B cell (primary cell): Measurements from ENCODE around the gene OR5C1.

ENCODE experiments used
- EZH2 ChIP-seq: IDR thresholded peaks from 2 replicates; pipeline ENCODE4 v1.6.1; 2012; ENCODE audit warnings: borderline replicate concordance, low read depth, mild to moderate bottlenecking, moderate library complexity, low read length; ENCODE audit not compliant: insufficient read depth, poor library complexity, severe bottlenecking
- TF ChIP-seq, protein P1 (sequence below): fragments of 200-600 bp; IDR thresholded peaks from one replicate; pipeline ENCODE4 v1.8.0; 2022; ENCODE audit warnings: antibody characterized with exemption, mild to moderate bottlenecking

GRCh38 chr9:122835313-122835731 lies 46.6 kb downstream of the OR5C1 start:
- TF ChIP-seq, protein P1, sequence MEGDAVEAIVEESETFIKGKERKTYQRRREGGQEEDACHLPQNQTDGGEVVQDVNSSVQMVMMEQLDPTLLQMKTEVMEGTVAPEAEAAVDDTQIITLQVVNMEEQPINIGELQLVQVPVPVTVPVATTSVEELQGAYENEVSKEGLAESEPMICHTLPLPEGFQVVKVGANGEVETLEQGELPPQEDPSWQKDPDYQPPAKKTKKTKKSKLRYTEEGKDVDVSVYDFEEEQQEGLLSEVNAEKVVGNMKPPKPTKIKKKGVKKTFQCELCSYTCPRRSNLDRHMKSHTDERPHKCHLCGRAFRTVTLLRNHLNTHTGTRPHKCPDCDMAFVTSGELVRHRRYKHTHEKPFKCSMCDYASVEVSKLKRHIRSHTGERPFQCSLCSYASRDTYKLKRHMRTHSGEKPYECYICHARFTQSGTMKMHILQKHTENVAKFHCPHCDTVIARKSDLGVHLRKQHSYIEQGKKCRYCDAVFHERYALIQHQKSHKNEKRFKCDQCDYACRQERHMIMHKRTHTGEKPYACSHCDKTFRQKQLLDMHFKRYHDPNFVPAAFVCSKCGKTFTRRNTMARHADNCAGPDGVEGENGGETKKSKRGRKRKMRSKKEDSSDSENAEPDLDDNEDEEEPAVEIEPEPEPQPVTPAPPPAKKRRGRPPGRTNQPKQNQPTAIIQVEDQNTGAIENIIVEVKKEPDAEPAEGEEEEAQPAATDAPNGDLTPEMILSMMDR, result no peak
- TF ChIP-seq EZH2, result no peak
